ENCODE measurements around the gene DMKN.

GRCh38 chr19:35562776-35563175, 49.3 kb upstream of the DMKN start:
- TF ChIP-seq ZNF395 (CRISPR knock-in tag; IDR thresholded peaks at IDR 0.05) (no peak), AFF4 (CRISPR knock-in tag; IDR thresholded peaks at IDR 0.05) (no peak), ZBTB17 (CRISPR knock-in tag; IDR thresholded peaks at IDR 0.05) (no peak)
